ENCODE measurements around the gene WNT4. TPM values are rescaled to one million over a fixed set of nuclear protein-coding genes. Genes with fewer than 3 reads are reported as not detected.
"Not testable (repeated sequence)": the region's sequence is repeated elsewhere in the genome, so short reads cannot be mapped to it uniquely, and the experiment has no call there.

WNT4 gene
- total and polyA plus RNA-seq, 10 of the 15 experiments (the other 5 are each of a cell fraction or from before 2014, with no cell fraction given): 0.01 TPM; not detected in 9

GRCh38 chr1:22092026-22092768, 50.7 kb downstream of the WNT4 start:
- RAD21 ChIA-PET (ENCODE audit: unreplicated experiment): interaction anchor here (1.2 to 1.6 kb wide), 2 partner anchors 39 to 52 kb away, joined by 3 to 6 read pairs; partner anchors contain the start of gene CDC42
- CTCF ChIA-PET: interaction anchor here (1.1 to 2.6 kb wide), 5 partner anchors 10 to 324 kb away, joined by 3 to 15 read pairs (median 5); no protein-coding TSS in a partner anchor
- Histone ChIP-seq H3K4me1 (ENCODE audit: control insufficient read depth, insufficient read depth, low read length) (peaks cover 27% of the 10 kb centered on the region), H3K36me3 (ENCODE audit: control insufficient read depth in 2 of 2, insufficient read depth in 2 of 2, low read length in 1 of 2) (peaks cover 6 to 30% of the 10 kb centered on the region in 2 experiments), H3K79me2 (ENCODE audit: control insufficient read depth, insufficient read depth, low read length) (peaks cover 51% of the 10 kb centered on the region)
- TF ChIP-seq YY1 (IDR thresholded peaks at IDR 0.05; ENCODE audit: low read depth, low read length) (0 out of 2 replicates have a peak, but pooled peaks have one; percentile 15), RAD21 (IDR thresholded peaks at IDR 0.05; ENCODE audit: insufficient read depth, low read depth, low read length) (peak; percentile 42), POU2F2 (IDR thresholded peaks at IDR 0.05; ENCODE audit: borderline replicate concordance, low read depth, low read length) (0 out of 3 replicates have a peak, but pooled peaks have one; percentile 27)
- SMC1A ChIA-PET (ENCODE audit: uncharacterized antibody, unreplicated experiment): interaction anchor here (0.9 to 2.8 kb wide), 2 partner anchors 13 to 67 kb away, joined by 4 to 6 read pairs; no protein-coding TSS in a partner anchor
- WGBS (ENCODE audit: insufficient coverage, insufficient replicate concordance, low lambda C conversion rate, missing lambda C conversion rate): 0% methylated on average over 1 of the region's 3 CpGs
- BruUV-seq (replicated peaks): TSS peak; percentile 58
- H4K20me1 ChIP-seq (ENCODE audit: control insufficient read depth, insufficient read depth); H3K27me3 ChIP-seq (replicated peaks in 1 of 2; ENCODE audit: control insufficient read depth in 2 of 2, insufficient read depth in 2 of 2, low read length in 1 of 2); in situ Hi-C loops (cut with MboI); H3K4me3 ChIP-seq; H3K4me2 ChIP-seq (ENCODE audit: control insufficient read depth, insufficient read depth); intact Hi-C loops (cut with micrococcal nuclease; ENCODE audit: unreplicated experiment); DNase-seq (ENCODE audit: low read depth, low spot score); H3K9me3 ChIP-seq (replicated peaks; ENCODE audit: control insufficient read depth, insufficient read depth, low read length); H2AFZ ChIP-seq (ENCODE audit: control insufficient read depth, low read depth, low read length); H3K27ac ChIP-seq (ENCODE audit: control insufficient read depth, insufficient read depth); FAIRE-seq; H3K9ac ChIP-seq (ENCODE audit: control insufficient read depth, insufficient read depth, low read length): not testable (repeated sequence)
- peak; percentile 58 for ATAC-seq
- POLR2A ChIA-PET: interaction anchor here (0.6 to 1.3 kb wide), 4 partner anchors 34 to 345 kb away, joined by 3 to 4 read pairs (median 3); no protein-coding TSS in a partner anchor

GRCh38 chr1:22090867-22091266, 52.0 kb downstream of the WNT4 start:
- Histone ChIP-seq H3K27me3 (replicated peaks in 1 of 2; ENCODE audit: control insufficient read depth in 2 of 2, insufficient read depth in 2 of 2, low read length in 1 of 2) (no peaks in the 10 kb centered on the region), H3K9me3 (replicated peaks; ENCODE audit: control insufficient read depth, insufficient read depth, low read length) (no peaks in the 10 kb centered on the region), H3K4me1 (ENCODE audit: control insufficient read depth, insufficient read depth, low read length) (peaks cover 27% of the 10 kb centered on the region), H3K27ac (ENCODE audit: control insufficient read depth, insufficient read depth) (no peak overlapping the region), H3K9ac (ENCODE audit: control insufficient read depth, insufficient read depth, low read length) (no peak overlapping the region), H3K4me2 (ENCODE audit: control insufficient read depth, insufficient read depth) (no peak overlapping the region), H3K4me3 (no peak overlapping the region), H3K79me2 (ENCODE audit: control insufficient read depth, insufficient read depth, low read length) (peaks cover 58% of the 10 kb centered on the region), H2AFZ (ENCODE audit: control insufficient read depth, low read depth, low read length) (no peak overlapping the region), H3K36me3 (ENCODE audit: control insufficient read depth in 2 of 2, insufficient read depth in 2 of 2, low read length in 1 of 2) (peaks cover 3 to 28% of the 10 kb centered on the region in 2 experiments), H4K20me1 (ENCODE audit: control insufficient read depth, insufficient read depth) (peaks cover 4% of the 10 kb centered on the region; the same call in 1 of the 2 replicates)
- no peak for TF ChIP-seq ZBTB33 (IDR thresholded peaks at IDR 0.05)
- TF ChIP-seq NRF1 (conservative IDR thresholded peaks at IDR 0.05; ENCODE audit: low read depth, low read length): no peak
- no peak for TF ChIP-seq ZBTB11 (CRISPR knock-in tag; IDR thresholded peaks at IDR 0.05)
- BruUV-seq (replicated peaks): no TSS peak
- no peak for FAIRE-seq
- ChIA-PET RAD21 (ENCODE audit: unreplicated experiment) (interaction anchor here (0.8 to 0.9 kb wide), 3 partner anchors 9 to 66 kb away, joined by 3 read pairs; no protein-coding TSS in a partner anchor), SMC1A (ENCODE audit: uncharacterized antibody, unreplicated experiment) (interaction anchor here (0.8 to 1.8 kb wide), 4 partner anchors 8 to 70 kb away, joined by 3 to 8 read pairs (median 3); no protein-coding TSS in a partner anchor), POLR2A (interaction anchor here (0.6 kb wide), 1 partner anchor 37 kb away, joined by 3 read pairs; no protein-coding TSS in a partner anchor), CTCF (interaction anchor here (1.0 kb wide), 1 partner anchor 9 kb away, joined by 3 read pairs; no protein-coding TSS in a partner anchor)
- intact Hi-C loops (cut with micrococcal nuclease; ENCODE audit: unreplicated experiment) (no loop called here), in situ Hi-C loops (cut with MboI) (no loop called here)
- no peak for DNase-seq (ENCODE audit: low read depth, low spot score)
- ATAC-seq: no peak
- WGBS (ENCODE audit: insufficient coverage, insufficient replicate concordance, low lambda C conversion rate, missing lambda C conversion rate): 97% methylated on average over 3 of the region's 3 CpGs
